ENCODE data around the gene IRF8.

IRF8 gene

GRCh38 chr16:85958731-85959130 is 59.8 kb downstream of the IRF8 start:
- DNase-seq (ENCODE audit: low spot score) = no peak

GRCh38 chr16:85959686-85960085 is 60.7 kb downstream of the IRF8 start:
- no peak for DNase-seq (ENCODE audit: low spot score)

DNA sequence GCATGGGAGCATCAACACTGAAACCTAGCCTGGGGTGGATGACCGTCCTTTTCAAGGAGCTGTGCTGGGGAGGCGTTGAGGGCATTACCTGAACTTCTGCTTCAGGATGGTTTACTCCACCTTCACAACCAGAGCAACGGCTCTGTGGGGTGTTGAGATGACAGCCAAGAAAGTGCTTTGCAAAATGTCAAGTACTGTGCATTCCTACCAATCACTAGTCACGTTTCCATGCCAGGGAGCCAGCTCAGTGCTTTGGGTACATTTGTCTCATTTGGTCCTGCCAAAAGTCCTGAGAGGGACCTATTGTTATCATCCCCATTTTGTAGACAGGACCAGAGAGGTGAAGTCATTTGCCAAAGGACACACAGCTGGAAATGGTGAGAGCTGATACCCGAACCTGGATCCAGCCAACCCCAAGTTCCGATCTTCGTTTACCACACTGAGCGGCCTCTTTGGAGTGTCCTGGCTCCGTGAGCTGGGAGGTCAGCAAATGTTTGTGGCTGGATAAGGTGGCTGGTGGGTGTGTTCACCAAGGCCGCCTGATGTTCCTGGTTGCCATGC is 61.6 kb downstream of the IRF8 start:
- DNase-seq (ENCODE audit: low spot score) = no peak

DNA sequence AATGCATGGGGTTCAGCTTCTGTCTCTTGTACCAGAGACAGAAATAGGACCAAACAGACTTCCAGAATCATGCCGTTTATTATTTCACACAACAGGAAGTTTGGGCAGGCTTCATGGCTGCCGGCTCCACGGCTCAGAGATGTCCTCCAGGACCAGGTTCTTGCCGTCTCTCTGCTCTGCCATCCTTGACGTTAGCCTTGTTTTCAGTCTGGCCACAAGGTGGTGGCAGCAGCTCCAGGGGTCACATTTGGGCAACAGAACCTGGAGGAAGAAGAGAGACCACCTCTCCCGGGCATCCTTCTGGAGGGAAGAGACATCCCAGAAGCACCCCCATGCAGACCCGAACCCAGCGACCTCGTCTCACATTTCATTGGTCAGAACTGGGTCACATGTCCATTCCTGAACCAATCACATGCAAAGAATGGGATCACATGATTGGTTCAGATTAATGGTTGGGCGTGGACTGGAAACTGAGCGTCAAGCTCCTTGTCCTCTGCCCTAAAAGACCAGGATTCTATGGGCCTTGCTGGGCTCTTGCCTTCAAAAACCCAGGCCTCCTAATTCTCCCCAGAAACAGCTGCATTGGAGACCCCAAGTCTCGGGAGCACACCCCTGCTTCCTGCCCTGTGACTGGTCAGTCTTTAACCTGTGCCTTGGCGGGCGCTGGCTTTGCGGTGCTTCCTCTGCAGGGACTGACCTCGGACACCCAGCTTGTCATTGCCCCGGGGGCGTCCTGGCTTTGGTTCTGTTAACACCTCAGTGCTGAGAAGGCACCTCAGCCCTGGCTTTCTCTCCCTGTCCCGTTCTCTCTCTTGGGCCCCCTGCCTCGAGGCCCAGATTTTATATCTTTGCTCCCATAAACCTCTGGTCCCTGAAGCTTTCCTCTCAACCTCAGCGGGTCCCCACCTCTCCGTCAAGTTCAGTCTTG is 63.3 kb downstream of the IRF8 start:
- DNase-seq (ENCODE audit: low spot score) = no peak

GRCh38 chr16:85963753-85964285 is 64.9 kb downstream of the IRF8 start:
- no peak for DNase-seq (ENCODE audit: low spot score)

GRCh38 chr16:85965125-85965524 is 66.2 kb downstream of the IRF8 start:
- no peak for DNase-seq (ENCODE audit: low spot score)

DNA sequence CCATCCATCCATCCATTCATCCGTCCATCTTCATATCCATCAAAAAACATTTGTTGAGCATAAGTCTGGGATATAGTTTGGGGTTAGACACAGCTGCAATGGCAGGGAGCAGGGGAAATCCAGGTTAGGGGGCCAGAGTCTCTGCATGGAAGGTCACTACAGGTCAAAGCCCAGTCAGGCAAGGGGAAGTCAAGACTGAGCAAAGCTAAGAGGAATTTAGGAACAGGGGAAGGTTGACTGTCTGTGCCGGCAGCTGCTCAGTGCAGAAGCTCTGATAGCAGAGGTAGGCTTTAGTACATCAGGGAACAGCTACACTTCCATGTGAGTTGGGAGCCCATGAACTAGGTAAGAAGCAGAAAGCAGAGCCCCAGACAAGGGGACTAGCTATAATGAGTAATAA is 68.1 kb downstream of the IRF8 start:
- no peak for DNase-seq (ENCODE audit: low spot score)

DNA sequence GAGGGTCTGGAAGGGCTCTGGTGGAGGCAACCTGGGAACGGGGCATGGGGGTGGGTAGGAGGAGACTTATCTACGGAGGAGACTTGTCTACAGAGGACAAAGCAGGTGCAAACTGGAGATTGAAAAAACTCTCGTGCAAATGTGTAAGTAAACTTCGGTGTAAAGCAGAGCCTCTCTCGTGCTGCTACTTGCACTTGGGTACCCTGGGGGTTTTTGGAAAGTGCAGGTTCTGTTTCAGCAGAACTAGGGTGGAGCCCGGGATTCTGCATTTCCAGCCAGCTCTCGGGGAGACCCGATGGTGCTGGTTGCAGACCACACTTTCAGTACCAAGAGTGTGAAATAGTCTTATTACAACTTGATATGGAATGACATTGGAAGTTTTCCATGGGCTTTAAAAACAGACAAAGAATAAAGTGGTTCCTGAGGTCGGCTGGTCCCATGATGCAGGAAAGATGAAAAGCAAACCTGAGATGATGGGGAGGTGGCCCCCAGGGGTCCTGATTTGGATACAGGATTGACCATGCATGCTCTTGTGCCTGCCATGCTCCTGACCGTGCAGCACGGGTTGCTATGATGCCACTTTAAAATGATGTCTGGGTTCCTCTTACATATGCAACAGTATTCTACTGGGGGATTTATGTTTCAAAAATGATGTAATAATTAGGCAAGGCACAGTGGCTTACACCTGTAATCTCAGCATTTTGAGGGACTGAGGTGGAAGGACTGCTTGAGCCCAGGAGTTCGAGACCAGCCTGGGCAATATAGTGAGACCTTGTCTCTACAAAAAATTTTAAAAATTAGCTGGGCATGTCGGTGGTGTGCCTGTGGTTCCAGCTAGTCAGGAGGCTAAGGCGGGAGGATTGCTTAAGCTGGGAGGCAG is 69.3 kb downstream of the IRF8 start:
- DNase-seq (ENCODE audit: low spot score) = no peak

DNA sequence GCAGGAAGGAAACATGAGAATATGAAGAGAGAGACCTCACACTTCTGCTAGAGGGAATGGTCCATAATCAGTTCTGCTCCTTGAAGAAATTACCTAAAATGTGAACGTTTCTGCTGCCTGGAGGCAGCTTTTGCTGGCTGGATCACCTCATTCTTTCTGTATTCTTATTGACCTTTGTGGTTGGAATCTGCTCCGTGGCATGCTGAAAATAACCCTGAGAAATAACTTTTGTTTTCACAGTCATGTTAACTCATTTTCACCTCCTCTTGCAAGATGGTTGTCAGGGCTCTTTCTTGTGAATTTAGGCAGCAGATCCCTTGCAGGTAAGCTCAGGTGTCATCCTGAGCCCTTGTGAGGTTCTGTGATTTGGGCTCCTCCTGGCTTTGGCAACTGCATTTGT is 70.2 kb downstream of the IRF8 start:
- peak; percentile 46 for DNase-seq (ENCODE audit: low spot score)

- no peak for DNase-seq (ENCODE audit: low spot score)
Measured at GRCh38 chr16:85969591-85969990, 70.6 kb downstream of the IRF8 start.

DNA sequence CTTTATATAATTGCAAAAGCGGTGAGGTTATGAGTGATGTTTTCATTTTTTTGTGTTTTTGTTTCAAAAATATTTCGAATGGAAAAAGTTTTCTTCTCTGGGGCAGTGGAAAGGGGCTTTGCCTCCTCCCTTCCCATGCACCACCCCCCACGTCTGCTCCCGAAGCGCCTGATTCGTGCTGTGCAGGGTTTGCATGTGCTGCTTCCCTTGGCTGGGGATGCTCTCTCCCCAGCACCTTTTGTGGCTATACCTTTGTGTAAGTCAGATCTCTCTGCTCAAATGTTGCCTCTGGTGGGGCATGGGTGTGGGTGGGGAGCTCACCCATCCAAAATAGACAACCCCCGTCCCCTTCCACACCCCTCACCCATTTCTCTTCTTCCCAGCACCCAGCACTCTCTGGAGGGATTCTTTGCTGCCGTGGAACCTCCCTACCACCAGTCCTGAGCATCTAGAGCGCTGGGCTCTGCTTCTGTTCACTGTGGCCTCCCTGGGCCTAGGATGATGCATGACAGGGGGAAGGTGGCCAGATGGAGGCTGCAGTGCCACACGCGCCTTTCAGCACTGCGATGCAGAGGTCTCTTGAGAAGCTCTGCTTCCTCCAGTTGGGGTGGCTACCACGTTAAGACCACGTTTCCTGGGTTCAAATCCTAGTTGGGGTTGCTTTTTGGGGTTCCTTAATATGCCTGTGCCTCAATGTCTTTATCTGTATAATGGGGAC is 71.2 kb downstream of the IRF8 start:
- DNase-seq (ENCODE audit: low spot score) = no peak

- no peak for DNase-seq (ENCODE audit: low spot score)
Measured at GRCh38 chr16:85970738-85971137, 71.8 kb downstream of the IRF8 start.

All from hepatic stellate cell (primary cell).